ENCODE measurements around the gene MAD1L1. TPM values are rescaled to one million over a fixed set of nuclear protein-coding genes. Genes with fewer than 3 reads are reported as not detected.
A peak's percentile ranks its signal among the peaks of the same experiment; 100 is the strongest.
"Not testable (repeated sequence)": the region's sequence is repeated elsewhere in the genome, so short reads cannot be mapped to it uniquely, and the experiment has no call there.

The MAD1L1 gene
- total RNA-seq, 2 experiments from 2014 or later, result 157 to 160 TPM

GRCh38 chr7:1843921-1844335 is 388.8 kb downstream of the MAD1L1 start:
- POLR2A ChIA-PET, result no interaction called here
- peaks cover 5% of the 10 kb centered on the region for H3K4me1 Mint-ChIP-seq (ENCODE audit: low read depth)

DNA sequence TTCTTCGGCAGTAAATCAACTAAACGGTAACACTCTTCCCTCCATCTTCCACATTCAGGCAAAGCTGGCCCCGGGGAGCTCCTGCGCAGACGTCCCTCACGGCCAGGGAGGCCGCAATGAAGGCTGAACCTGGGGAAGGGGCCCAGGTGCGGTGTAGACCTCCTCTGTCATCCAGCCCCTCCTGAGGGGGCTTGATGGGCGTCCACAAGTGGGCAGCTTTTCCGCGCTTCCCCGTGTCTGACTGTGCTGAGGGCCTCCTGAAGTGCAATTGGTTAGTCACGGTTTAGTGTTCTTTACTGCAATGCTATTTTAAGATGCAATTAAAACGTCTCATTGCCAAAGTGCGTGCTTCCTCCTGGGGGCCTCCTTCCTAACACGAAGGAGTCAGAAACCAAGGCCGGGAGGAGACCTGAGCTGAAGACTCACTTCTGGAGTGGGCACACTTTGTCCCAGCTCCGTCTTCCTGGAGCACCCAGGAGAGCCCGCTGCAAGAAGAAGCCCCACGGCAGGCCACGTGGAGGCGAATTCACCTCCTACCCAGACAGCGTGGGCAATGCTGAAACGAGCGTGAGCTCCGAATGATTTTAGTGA is 389.4 kb downstream of the MAD1L1 start:
- no peak overlapping the region for H3K27ac ChIP-seq (ENCODE audit: low read depth in 1 of 2, low read length in 2 of 2)
- peaks cover 5% of the 10 kb centered on the region for H3K4me1 Mint-ChIP-seq (ENCODE audit: low read depth)
- no peak overlapping the region for H3K4me3 Mint-ChIP-seq
- TF ChIP-seq CTCF (IDR thresholded peaks at IDR 0.05), result no peak
- no peak overlapping the region for H3K27ac Mint-ChIP-seq
- no peaks in the 10 kb centered on the region for H3K9me3 ChIP-seq (ENCODE audit: control insufficient read depth in 1 of 2, insufficient read depth in 1 of 2, low read length in 2 of 2)
- DNase-seq, result peak in 1 of 14 experiments; percentile 3
- peaks cover 43% of the 10 kb centered on the region for H3K36me3 Mint-ChIP-seq (ENCODE audit: low read depth)
- ChIA-PET POLR2A (no interaction called here), CTCF (no interaction called here)
- intact Hi-C loops (cut with DNase I, micrococcal nuclease), result no loop called here
- no peaks in the 10 kb centered on the region for H3K4me1 ChIP-seq (ENCODE audit: insufficient read depth, low read length)
- H3K27me3 Mint-ChIP-seq, result no peaks in the 10 kb centered on the region
- ATAC-seq (ENCODE audit: poor library complexity), result no peak
- H3K4me3 ChIP-seq (ENCODE audit: low read length), result no peak overlapping the region
- no peaks in the 10 kb centered on the region for H3K27me3 ChIP-seq (ENCODE audit: control insufficient read depth in 1 of 2, insufficient read depth in 2 of 2, low read length in 2 of 2)
- no peaks in the 10 kb centered on the region for H3K9me3 Mint-ChIP-seq
- peaks cover 40% of the 10 kb centered on the region for H3K36me3 ChIP-seq (ENCODE audit: insufficient read depth, low read length)

More at GRCh38 chr7:1843921-1844335, 388.8 kb downstream of the MAD1L1 start:
- H3K36me3 ChIP-seq (ENCODE audit: insufficient read depth, low read length), result peaks cover 40% of the 10 kb centered on the region
- intact Hi-C loops (cut with DNase I, micrococcal nuclease), result no loop called here
- CTCF ChIA-PET, result no interaction called here
- no peak overlapping the region for H3K4me3 ChIP-seq (ENCODE audit: low read length)
- H3K27me3 Mint-ChIP-seq, result no peaks in the 10 kb centered on the region
- H3K27me3 ChIP-seq (ENCODE audit: control insufficient read depth in 1 of 2, insufficient read depth in 2 of 2, low read length in 2 of 2), result no peaks in the 10 kb centered on the region
- H3K4me3 Mint-ChIP-seq, result no peak overlapping the region
- no peak for TF ChIP-seq CTCF (IDR thresholded peaks at IDR 0.05)
- H3K9me3 Mint-ChIP-seq, result no peaks in the 10 kb centered on the region
- DNase-seq (no peak), ATAC-seq (ENCODE audit: poor library complexity) (no peak)
- no peak overlapping the region for H3K27ac Mint-ChIP-seq
- H3K27ac ChIP-seq (ENCODE audit: low read depth in 1 of 2, low read length in 2 of 2), result no peak overlapping the region
- no peaks in the 10 kb centered on the region for H3K4me1 ChIP-seq (ENCODE audit: insufficient read depth, low read length)
- H3K9me3 ChIP-seq (ENCODE audit: control insufficient read depth in 1 of 2, insufficient read depth in 1 of 2, low read length in 2 of 2), result no peaks in the 10 kb centered on the region
- H3K36me3 Mint-ChIP-seq (ENCODE audit: low read depth), result peaks cover 46% of the 10 kb centered on the region

DNA sequence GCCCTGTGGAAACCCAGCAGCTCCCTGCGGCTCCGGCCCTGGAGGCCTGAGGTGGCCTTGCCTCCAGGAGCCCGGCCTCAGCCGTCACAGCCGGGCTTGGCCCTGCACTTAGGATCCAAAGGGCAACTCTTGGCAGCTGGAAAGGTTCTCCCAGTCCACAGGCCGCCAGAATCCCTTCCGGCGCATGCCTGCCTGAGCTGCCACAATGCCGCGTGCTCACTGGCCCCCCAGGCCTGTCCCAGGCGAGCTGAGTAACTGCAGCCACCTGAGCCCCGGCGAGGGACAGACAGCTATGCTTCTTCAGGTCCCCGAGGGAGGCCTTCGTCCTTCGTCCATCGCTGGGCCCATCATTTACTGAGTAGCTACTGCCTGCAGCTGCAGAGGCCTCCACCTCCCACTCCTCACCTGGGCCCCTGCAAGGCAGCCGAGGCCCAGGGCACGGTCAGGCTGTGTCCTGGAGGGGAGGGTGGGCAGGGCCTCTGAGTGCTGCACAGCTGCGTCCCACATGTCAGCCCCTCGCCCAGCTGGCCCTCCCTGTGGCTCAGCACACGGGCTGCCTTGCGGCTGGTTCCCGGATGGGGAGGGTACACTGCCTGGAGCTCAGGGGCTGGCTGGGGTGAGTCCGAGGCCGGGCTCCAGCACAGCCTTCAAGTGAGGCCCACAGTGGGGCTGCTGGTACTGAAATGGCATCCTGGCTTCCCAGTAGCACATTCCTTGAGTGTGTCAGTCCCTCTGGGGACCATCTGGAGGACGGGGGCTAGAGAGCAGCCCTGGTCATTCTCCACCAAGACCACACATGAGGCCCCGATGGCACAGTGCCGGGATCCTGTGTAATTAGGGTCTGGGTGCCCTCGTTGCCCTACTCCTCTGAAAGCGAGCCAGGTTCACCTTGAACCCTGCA is 390.2 kb downstream of the MAD1L1 start:
- peaks cover 37% of the 10 kb centered on the region for H3K36me3 ChIP-seq (ENCODE audit: insufficient read depth, low read length)
- H3K4me3 Mint-ChIP-seq, result no peak overlapping the region
- DNase-seq (no peak), ATAC-seq (ENCODE audit: poor library complexity) (no peak)
- peaks cover 47% of the 10 kb centered on the region for H3K36me3 Mint-ChIP-seq (ENCODE audit: low read depth)
- peaks cover 5% of the 10 kb centered on the region for H3K4me1 Mint-ChIP-seq (ENCODE audit: low read depth)
- H3K9me3 ChIP-seq (ENCODE audit: control insufficient read depth in 1 of 2, insufficient read depth in 1 of 2, low read length in 2 of 2), result peaks cover 0 to 6% of the 10 kb centered on the region in 2 experiments
- H3K27me3 ChIP-seq (ENCODE audit: control insufficient read depth in 1 of 2, insufficient read depth in 2 of 2, low read length in 2 of 2), result no peaks in the 10 kb centered on the region
- no peaks in the 10 kb centered on the region for H3K4me1 ChIP-seq (ENCODE audit: insufficient read depth, low read length)
- CTCF ChIA-PET, result no interaction called here
- no peaks in the 10 kb centered on the region for H3K27me3 Mint-ChIP-seq
- H3K9me3 Mint-ChIP-seq, result no peaks in the 10 kb centered on the region
- no peak for TF ChIP-seq CTCF (IDR thresholded peaks at IDR 0.05)
- no peak overlapping the region for H3K4me3 ChIP-seq (ENCODE audit: low read length)
- no peak overlapping the region for H3K27ac ChIP-seq (ENCODE audit: low read depth in 1 of 2, low read length in 2 of 2)
- POLR2A ChIA-PET, result no interaction called here
- H3K27ac Mint-ChIP-seq, result no peak overlapping the region
- intact Hi-C loops (cut with DNase I, micrococcal nuclease), result no loop called here

DNA sequence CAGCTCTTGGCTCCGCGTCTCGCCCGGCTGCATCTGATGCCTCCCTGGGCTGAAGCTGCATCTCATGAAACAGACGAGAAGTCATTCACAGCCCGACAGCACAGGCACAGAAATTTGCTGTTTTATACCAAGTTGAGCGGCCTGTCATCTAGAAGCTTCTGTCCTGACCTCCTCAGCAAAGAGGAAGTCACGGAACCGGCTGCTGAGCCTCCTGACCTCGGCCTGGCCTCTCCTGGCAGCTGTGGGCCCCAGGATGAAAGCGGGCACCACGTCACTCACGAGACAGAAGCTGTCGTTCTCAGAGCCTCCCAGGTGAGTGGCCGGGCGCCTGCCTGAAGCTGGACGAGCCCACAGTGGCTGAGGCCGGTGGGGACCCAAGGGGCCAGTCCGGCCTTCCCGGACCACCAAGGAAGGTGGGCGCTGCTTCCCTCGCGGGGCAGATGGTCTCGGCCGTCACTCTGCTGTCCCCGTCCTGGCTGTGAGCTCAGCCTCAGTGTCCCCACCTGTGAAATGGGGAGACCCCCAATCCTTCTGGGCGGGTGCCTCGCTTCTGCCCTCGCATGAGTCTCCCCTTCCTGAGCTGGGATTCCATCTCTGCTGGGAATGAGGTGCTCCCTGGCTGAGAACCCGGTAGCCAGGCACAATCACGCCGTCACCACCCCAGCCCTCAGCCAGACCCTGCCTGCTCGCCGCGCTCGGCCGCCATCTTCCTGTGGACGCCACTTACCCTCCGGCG is 391.3 kb downstream of the MAD1L1 start:
- H3K27me3 ChIP-seq (ENCODE audit: control insufficient read depth in 1 of 2, insufficient read depth in 2 of 2, low read length in 2 of 2); H3K27ac ChIP-seq (ENCODE audit: low read depth in 1 of 2, low read length in 2 of 2); H3K4me3 Mint-ChIP-seq; H3K27ac Mint-ChIP-seq; H3K4me1 Mint-ChIP-seq (ENCODE audit: low read depth); H3K9me3 ChIP-seq (ENCODE audit: control insufficient read depth in 1 of 2, insufficient read depth in 1 of 2, low read length in 2 of 2); POLR2A ChIA-PET; H3K4me1 ChIP-seq (ENCODE audit: insufficient read depth, low read length); H3K4me3 ChIP-seq (ENCODE audit: low read length); H3K9me3 Mint-ChIP-seq; ATAC-seq (ENCODE audit: poor library complexity); CTCF ChIA-PET; intact Hi-C loops (cut with DNase I, micrococcal nuclease); H3K27me3 Mint-ChIP-seq: not testable (repeated sequence)
- peaks cover 35% of the 10 kb centered on the region for H3K36me3 ChIP-seq (ENCODE audit: insufficient read depth, low read length)
- H3K36me3 Mint-ChIP-seq (ENCODE audit: low read depth), result peaks cover 50% of the 10 kb centered on the region
- peak in 1 of 14 experiments; percentile 3 for DNase-seq

DNA sequence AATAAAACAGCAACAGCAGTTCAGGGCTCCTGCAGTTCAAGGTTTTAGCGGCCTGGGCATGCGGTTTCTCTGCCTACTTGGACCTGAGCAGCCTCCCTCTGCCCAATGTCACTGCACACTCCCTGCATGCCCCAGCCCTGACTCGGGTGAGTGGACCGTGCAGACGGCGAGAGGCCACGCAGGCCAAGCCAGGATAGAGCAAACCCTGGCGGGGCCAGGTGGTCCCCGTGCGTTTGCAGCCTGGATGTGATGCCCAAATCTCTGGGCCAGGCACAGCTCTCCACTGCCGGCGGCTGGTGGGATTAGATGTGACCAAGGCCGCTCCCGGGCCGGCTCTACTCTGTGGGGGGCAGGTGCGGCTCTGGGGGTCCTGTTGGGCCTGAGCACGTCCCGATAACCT is 392.0 kb downstream of the MAD1L1 start:
- H3K36me3 ChIP-seq (ENCODE audit: insufficient read depth, low read length), result peaks cover 28% of the 10 kb centered on the region
- H3K9me3 Mint-ChIP-seq; CTCF ChIA-PET; intact Hi-C loops (cut with DNase I, micrococcal nuclease); H3K4me1 ChIP-seq (ENCODE audit: insufficient read depth, low read length); H3K4me1 Mint-ChIP-seq (ENCODE audit: low read depth); H3K27ac Mint-ChIP-seq; H3K27me3 Mint-ChIP-seq; H3K27me3 ChIP-seq (ENCODE audit: control insufficient read depth in 1 of 2, insufficient read depth in 2 of 2, low read length in 2 of 2); H3K4me3 Mint-ChIP-seq; ATAC-seq (ENCODE audit: poor library complexity); POLR2A ChIA-PET; DNase-seq; H3K27ac ChIP-seq (ENCODE audit: low read depth in 1 of 2, low read length in 2 of 2); H3K4me3 ChIP-seq (ENCODE audit: low read length): not testable (repeated sequence)
- H3K36me3 Mint-ChIP-seq (ENCODE audit: low read depth), result peaks cover 56% of the 10 kb centered on the region
- peaks cover 0 to 12% of the 10 kb centered on the region in 2 experiments for H3K9me3 ChIP-seq (ENCODE audit: control insufficient read depth in 1 of 2, insufficient read depth in 1 of 2, low read length in 2 of 2)
